Cardiac septum (tissue), 1 donor: Measurements from ENCODE around the gene VAMP8. TPM values are rescaled to one million over a fixed set of nuclear protein-coding genes. Genes with fewer than 3 reads are reported as not detected.
"Not testable (repeated sequence)": the region's sequence is repeated elsewhere in the genome, so short reads cannot be mapped to it uniquely, and the experiment has no call there.

Source experiments
- DNase-seq: peaks from one replicate; pipeline ENCODE4 v3.0.0-alpha.2; 2020; ENCODE audit warnings: low spot score
- intact Hi-C: fragments of 100-400 bp; cut with DNase I; formaldehyde crosslinking; loops from one replicate; pipeline ENCODE4 v1.14.0; 2022
- total RNA-seq: library from RNA; stranded (reverse); fragmentation: NEBNext Ultra II Directional; extraction: Animal tissue kit (Norgen Biotek cat#: 25700); gene quantifications from one replicate; pipeline ENCODE4 v1.2.1, GENCODE V29; 2021
- donor health status: DM: no; HTN: no; CAD: no.

The VAMP8 gene
- total RNA-seq, 1 donor from 2014 or later, result 8.2 TPM

- DNase-seq, intact Hi-C loops: not testable (repeated sequence)
Observed at GRCh38 chr2:85544915-85545779, 32.2 kb upstream of the VAMP8 start.

DNA sequence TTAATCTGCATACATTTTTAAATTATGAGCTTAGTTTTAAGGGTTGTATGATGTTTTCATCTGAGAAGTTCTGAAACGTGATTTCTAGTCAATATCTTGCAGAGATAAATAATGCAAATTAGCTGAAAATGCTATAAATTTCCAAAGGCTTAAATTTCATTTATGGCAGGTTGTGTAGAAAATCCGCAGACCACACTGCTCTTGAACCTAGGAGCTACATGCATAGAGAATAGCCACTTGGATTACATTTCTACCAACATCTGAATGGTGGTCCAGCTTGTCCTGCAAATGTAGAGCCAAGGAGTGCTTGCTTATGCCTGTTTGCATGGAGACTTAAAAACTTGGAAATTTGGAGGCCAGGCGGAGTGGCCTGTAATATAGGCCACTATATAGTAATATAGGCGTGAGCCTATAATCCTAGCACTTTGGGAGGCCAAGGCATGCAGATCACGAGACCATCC is 31.6 kb upstream of the VAMP8 start:
- no peak for DNase-seq
- intact Hi-C loops, result no loop called here

GRCh38 chr2:85547089-85547858 is 30.1 kb upstream of the VAMP8 start:
- DNase-seq, result no peak
- intact Hi-C loops, result no loop called here

GRCh38 chr2:85547859-85548607 is 29.4 kb upstream of the VAMP8 start:
- no peak for DNase-seq
- intact Hi-C loops, result no loop called here

DNA sequence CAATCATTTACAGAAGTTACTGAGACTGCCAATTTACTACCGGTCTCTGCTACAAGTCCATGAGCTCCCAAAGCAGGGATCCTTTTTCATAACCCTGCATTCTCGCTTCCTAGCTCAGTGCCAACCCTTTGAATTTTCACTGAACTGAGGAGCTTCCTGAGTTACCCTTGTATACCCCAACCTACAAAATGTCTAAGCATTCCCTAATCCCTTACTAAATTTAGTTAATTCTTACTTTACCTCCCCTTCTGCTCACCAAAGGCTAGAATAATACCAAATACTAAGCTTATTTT is 28.8 kb upstream of the VAMP8 start:
- intact Hi-C loops, result no loop called here
- no peak for DNase-seq

DNA sequence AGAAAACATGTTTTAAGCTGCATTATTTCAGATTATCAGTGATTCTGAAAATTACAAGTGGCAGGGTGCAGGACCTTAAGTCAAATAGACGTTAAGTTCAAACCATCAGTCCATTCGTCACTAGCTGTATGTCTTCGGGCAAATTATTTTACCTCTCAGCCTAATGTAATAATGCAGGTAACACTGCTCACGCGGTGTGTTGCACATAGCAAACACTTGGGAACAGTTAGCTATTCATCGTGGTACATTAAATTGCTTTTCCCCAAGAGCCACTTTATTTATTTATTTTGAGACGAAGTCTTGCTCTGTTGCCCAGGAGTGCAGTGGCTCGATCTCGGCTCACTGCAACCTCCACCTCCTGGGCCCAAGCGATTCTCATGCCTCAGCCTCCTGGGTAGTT is 28.3 kb upstream of the VAMP8 start:
- intact Hi-C loops, result no loop called here

DNA sequence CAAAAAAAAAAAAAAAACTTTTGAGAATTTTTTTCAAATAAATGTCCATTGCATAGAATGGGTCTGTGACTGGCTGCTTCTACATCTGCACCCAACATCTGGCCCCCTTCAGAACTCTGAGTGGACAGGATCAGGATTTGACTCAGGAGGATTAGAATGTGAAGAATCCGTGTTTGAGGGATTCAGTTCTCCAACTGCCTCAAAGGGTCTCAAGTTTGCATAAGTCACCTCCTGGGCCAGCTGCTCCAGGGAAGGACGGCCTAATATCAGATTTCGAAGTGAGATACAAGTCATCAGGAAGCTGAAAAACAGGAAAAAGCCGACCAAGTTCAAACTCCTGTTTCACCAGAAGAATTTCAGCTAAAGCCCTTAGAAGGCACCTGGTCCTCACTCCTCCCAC is 27.6 kb upstream of the VAMP8 start:
- DNase-seq, result no peak
- intact Hi-C loops, result no loop called here

More for the DNA sequence above, 28.3 kb upstream of the VAMP8 start:
- no peak for DNase-seq

DNA sequence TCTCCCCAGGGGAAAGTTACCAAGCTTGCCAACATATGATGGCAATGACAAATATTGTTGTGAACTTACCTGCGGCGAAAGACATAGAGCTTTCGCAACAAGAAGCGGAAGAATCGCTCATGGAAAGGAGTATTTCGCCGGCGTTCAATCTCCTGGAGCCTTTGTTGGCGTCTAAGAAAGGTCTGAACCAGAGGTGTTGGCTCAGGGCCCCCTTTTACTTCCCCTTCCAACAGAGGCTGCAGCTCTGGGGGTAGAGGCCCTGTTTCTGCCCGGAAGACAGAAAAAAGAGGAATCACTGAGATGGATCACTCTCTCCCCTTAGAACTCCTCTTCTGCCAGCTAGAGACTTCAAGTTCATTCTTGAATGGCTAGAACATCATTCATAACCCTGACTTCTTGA is 26.9 kb upstream of the VAMP8 start:
- no peak for DNase-seq
- intact Hi-C loops, result no loop called here

DNA sequence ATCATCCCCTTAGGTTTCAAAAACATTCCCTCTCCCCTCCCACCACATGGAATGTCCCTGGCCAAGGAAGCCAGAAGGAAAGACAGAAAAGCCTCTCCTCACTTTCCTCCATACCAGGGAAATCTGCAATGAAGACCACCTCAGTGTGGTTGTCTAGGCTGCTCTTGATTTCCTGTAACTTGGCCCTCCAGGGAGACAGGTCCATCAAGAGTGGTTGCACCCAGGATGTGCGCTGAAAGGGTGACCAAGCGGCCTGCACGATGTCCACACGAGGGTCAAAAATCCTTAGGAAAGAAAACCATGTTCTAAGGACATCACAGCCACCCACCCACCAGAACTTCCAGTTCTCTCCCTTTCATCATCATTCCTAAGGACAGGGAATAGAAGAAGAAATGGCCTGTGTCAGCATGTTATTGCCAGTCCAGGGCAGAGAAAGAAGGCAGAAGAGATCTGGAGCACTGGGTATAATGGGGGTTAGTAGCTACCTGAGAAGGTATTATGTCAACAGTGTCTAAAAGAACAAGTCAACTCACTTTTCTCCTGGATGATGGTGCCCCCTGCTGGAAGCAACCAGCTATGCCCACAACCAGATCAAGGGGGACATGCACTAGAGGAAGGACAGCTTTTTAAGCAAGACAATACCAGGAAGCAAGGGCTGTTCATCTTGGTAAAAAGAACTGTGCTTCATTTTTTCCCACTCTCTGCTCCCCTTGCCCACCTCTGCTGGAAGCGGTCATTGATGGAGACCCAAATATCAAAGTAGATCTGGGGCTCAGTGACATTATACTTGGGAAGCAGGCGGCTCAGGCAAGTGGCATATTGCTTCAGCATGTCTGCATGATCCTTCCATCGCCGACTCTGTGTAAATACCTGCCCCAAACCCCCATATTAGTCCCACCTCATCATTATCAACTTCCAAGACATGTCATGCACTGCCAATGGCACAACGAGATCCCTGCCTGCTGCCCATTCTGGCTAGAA is 25.4 kb upstream of the VAMP8 start:
- DNase-seq, result peak; percentile 88
- intact Hi-C loops, result loop anchor here (1.0 kb wide), 1 partner anchor 131 kb away; no protein-coding TSS in a partner anchor

DNA sequence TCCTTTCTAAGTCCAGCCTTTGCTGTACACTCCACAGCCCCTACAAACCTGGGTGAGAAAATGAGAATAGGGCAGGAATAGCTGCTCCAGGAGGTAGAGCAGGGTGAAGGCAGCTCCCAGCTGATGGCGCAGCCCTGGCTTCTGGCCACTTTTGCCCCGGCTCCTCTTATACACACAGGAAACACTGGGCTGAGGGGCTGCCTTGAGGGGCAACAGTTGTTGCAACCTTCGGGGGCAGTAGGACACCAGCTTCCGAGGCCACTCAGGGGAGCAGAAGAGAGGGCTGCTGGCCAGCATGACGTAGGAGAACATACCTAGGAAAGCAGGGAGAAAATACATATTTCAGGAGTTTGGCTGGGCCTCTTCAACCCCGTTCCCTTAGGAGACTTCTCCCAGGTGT is 24.2 kb upstream of the VAMP8 start:
- DNase-seq, result no peak
- intact Hi-C loops, result no loop called here

DNA sequence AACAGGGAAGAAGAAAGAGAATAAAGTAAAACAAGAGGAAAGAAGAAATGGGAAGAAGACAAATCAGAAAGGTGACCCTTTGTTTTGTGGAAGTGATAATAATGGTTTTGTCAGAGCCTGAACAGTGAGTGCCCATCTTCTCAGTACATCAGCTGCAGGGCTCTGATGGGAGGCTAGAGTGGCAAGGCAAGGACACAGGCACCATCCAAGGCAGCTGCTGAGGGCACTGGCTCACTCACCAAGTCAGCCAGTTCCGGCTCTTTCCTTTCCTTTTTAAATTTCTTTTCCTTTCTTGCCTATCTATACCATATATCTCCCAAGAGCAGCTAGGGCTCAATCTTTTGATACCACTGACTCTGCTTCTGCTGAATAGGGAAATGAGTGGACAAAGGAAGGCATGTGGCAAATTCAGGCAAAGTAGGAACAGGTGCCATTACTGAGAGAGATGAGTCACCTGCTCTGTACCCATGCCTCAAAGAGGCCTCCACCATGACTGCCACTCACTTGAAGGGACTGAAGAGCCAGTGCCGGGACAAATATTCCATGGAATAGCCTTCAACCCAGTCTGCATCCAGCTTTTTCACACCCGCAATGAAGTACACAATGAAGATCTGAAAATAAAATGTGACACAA is 22.3 kb upstream of the VAMP8 start:
- intact Hi-C loops, result no loop called here
- DNase-seq, result no peak

DNA sequence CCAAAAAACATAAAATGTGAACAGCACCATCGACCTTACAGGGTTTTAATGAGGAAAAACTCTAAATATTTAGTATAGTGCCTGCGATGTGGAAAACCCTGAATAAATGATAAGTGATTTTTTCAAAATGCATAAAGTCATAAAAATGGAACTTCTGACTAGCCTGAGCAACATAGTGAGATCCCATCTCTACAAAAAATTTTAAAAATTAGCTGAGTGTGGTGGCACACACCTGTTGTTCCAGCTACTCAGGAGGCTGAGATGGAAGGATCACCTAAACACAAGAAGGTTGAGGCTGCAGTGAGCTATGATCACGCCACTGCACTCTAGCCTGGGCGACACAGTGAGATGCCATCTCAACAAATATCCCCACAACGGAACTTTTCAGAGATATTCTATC is 20.3 kb upstream of the VAMP8 start:
- intact Hi-C loops, result no loop called here
- no peak for DNase-seq

DNA sequence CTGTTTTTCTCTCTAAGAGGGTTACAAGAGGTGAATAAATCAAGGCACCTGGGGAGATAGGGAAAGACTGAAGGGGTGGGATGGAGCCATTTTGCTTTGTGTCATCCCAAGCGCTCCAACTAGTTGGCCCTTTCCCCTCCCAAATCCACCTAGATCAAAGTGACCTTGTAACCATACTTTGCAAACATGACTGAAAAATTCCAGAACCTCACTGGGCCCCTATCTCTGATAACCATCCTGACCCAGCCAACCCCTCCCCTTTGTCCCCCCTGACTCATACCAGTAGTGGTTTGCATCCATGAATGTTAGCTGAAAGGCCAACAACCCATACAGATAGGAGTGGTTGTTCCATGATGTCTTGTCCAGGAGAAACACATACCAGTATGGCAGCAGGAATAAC is 19.2 kb upstream of the VAMP8 start:
- no peak for DNase-seq
- intact Hi-C loops, result no loop called here

DNA sequence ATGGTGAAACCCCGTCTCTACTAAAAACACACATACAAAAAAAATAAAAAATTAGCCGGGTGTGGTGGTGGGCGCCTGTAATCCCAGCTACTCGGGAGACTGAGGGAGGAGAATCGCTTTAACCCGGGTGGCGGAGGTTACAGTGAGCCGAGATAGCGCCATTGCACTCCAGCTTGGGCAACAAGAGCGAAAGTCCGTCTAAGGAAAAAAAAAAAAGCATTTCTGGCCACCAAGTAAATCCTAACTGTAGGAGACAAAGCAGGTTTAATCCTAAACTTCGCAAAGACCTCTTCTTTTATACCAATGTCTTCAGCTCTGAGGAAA is 17.0 kb upstream of the VAMP8 start:
- DNase-seq, result not testable (repeated sequence)
- intact Hi-C loops, result loop anchor here (5.0 kb wide), 1 partner anchor 42 kb away; the partner anchor contains the start of gene TMEM150A

GRCh38 chr2:85560812-85561279 is 16.5 kb upstream of the VAMP8 start:
- DNase-seq, result no peak
- intact Hi-C loops, result loop anchor here (1.0 to 5.0 kb wide), 2 partner anchors 22 to 41 kb away; partner anchors contain the start of genes MAT2A and TMEM150A

DNA sequence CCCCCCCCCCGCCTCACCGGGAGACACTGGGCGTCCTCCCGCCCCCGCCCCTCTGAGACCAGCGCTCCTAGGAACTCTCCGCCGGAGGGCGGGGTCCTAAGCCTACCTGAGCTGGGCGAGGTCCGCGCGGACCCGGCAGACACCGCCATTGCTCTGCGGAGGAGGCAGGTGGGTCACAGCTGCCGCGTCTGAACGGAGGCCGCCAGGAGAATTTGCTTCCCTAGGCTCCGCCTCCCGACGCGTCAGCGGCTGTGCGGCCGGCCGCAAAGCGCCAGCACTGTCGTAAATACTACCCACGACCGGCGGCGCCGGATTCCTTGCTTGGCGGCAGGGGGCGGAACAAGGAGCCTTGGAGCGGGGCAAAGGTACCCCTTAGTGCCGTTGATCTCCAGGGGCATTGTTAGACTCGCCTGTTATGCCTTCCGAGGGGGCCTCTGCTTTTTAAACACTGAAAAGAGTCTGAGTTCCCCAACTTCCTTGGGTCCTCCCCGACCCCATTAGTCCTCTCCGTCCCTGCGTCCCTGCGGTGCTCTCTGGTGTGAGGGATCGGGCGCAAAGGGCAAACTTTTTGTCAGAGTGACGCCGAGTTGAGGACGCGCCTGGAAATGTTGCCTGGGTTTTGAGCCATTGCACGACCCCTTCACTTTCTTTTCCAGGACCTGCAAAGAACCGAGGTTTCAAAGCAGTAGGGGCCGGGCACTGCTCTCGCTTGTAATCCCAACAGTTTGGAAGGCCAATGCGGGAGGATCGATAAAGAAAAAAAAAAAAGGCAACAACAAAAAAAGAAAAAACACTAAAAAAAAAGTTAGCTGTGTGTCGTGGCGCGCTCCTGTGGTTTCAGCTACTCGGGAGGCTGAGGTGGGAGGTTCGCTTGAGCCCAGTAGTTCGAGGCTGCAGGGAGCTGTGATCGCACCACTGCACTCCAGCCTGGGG is 15.8 kb upstream of the VAMP8 start, which contains the start of gene GGCX:
TSS of gene GGCX (minus strand) at position 214 of the 933 bp plus-strand sequence. CDS start at position 149, 65 bp downstream.
- DNase-seq, result peak; percentile 98
- intact Hi-C loops, result loop anchor here (1.0 to 5.0 kb wide), 2 partner anchors 22 to 41 kb away; partner anchors contain the start of genes MAT2A and TMEM150A

DNA sequence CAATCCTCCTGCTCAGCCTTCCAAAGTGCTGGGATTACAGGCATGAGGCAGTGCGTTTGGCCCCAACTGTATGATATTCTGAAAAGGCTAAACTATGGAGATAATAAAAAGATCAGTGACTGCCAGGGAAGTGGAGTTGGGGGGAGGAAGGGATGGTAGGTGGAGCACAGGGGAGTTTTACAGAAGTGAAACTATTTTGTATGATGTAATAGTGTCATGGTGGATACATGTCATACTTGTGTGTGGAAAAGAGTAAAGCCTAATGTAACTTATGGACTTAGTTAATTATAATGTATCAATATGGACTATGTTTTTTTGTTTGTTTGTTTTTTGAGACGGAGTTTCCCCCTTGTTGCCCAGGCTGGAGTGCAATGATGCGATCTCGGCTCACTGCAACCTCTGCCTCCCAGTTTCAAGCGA is 13.2 kb upstream of the VAMP8 start:
- no peak for DNase-seq
- intact Hi-C loops, result loop anchor here (5.0 kb wide), 1 partner anchor 38 kb away; the partner anchor contains the start of gene TMEM150A
